Prostate gland (tissue), 2 donors: ENCODE measurements around the gene GPBP1.

Source experiments
- CTCF ChIP-seq, 4 experiments: fragments of 200-600 bp in 2 of 4; fragments of 450-650 bp in 2 of 4; sonication (generic) in 2 of 4; IDR thresholded peaks; 1 replicate in 3 of 4; 2 replicates in 1 of 4; pipeline ENCODE4 v1.5.1; 2016 to 2019; ENCODE audit warnings: antibody characterized with exemption in 4 of 4, mild to moderate bottlenecking in 2 of 4, moderate library complexity in 2 of 4
- POLR2A ChIP-seq: fragments of 450-650 bp; IDR thresholded peaks from one replicate; pipeline ENCODE4 v1.6.1; 2016; ENCODE audit warnings: antibody characterized with exemption, mild to moderate bottlenecking
- POLR2AphosphoS5 ChIP-seq: sonication (generic); formaldehyde crosslinking; IDR thresholded peaks from one replicate; pipeline ENCODE4 v1.6.1; 2017; ENCODE audit warnings: antibody characterized with exemption

DNA sequence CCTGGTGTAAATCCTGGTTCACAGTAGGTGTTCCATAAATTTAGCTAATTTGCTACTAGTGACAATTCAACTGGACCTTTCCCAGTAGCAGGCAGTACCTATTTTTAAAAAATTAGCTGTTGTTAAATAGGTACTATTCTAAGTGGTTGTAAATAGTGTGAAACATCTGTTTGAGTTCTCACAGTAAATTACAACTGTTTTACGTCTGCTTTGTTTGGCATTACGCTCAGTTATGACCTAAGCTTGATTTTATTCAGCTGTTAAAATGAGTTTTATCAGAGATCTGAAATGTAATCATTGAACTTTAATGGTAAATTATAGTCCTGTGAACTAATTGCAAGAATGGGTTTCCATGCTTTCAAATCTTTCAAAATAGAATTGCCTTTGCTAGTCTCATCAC is 93.9 kb downstream of the GPBP1 start:
- no peak for TF ChIP-seq POLR2AphosphoS5
- TF ChIP-seq CTCF (IDR thresholded peaks at IDR 0.05) = no peak
- TF ChIP-seq POLR2A = no peak
